ENCODE measurements around the gene ANKRD28.

GRCh38 chr3:15757824-15758223 is 40.0 kb downstream of the ANKRD28 start:
- TF ChIP-seq EZH2 (IDR thresholded peaks at IDR 0.05; ENCODE audit: low read length, unreplicated experiment), result no peak
- no peak for TF ChIP-seq CTCF (conservative IDR thresholded peaks at IDR 0.05; ENCODE audit: low read depth, low read length)

Measured in PC-3 (cell line).